GM12872 (cell line): ENCODE data around the gene SLC7A11.

Experiments
- TF ChIP-seq, protein P1 (sequence below): IDR thresholded peaks from 3 replicates; pipeline ENCODE4 v1.5.1; 2011; ENCODE audit warnings: low read depth, mild to moderate bottlenecking, low read length, moderate library complexity; ENCODE audit not compliant: insufficient read depth

The SLC7A11 gene

DNA sequence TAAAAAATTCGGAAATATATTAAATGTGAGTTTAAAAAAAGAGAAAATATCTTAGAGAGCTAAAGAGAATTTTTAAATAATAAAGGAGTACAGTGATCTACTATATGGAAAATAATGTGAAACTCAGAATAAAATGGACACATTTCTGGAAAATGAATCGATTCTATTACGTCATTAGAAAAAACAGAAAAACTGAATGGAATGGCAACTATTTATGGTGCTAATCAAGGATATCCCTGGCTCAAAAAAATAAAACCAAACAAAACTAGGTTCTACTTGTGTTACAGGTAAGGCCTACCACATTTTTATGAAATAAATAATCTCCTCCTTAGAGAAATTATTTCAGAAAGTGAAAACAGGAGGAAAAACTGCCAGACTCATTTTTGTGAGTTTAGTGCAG, 5.5 kb upstream of the SLC7A11 start:
- TF ChIP-seq, protein P1, sequence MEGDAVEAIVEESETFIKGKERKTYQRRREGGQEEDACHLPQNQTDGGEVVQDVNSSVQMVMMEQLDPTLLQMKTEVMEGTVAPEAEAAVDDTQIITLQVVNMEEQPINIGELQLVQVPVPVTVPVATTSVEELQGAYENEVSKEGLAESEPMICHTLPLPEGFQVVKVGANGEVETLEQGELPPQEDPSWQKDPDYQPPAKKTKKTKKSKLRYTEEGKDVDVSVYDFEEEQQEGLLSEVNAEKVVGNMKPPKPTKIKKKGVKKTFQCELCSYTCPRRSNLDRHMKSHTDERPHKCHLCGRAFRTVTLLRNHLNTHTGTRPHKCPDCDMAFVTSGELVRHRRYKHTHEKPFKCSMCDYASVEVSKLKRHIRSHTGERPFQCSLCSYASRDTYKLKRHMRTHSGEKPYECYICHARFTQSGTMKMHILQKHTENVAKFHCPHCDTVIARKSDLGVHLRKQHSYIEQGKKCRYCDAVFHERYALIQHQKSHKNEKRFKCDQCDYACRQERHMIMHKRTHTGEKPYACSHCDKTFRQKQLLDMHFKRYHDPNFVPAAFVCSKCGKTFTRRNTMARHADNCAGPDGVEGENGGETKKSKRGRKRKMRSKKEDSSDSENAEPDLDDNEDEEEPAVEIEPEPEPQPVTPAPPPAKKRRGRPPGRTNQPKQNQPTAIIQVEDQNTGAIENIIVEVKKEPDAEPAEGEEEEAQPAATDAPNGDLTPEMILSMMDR = no peak

DNA sequence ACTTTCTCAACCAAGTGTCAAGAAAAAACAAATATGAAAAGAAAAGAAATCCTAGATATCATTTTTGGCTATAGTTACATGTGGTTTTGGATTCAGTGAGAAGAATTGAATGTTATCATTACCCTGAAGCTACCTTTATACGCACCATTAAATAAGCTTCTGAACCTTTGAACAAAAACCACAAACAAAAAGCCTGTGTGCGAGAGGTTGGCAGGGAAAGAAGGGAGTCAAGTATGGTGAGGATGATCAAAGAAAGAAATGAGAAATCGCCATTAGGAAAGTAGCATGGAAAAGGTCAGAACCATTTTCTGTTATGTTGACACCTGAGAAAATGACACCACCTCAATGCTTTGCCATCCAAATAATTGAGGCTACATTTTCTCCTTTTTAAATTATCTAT, 1.2 kb upstream of the SLC7A11 start:
- TF ChIP-seq, protein P1 = no peak

DNA sequence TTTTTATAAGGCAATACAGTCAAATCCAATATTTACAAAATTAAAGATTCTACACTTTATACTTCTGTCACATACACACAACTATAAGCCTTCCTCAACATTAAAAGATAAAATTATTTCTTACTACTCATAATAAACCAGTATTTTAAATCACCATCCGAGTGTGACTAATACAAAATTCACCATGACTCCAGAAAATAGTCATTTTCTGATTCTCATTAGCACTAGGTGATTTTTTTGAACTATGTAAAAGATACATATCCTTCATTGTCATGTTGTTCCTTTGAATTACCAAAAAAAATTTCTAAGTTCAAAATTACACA, 646 bp upstream of the SLC7A11 start:
- TF ChIP-seq, protein P1 = no peak

DNA sequence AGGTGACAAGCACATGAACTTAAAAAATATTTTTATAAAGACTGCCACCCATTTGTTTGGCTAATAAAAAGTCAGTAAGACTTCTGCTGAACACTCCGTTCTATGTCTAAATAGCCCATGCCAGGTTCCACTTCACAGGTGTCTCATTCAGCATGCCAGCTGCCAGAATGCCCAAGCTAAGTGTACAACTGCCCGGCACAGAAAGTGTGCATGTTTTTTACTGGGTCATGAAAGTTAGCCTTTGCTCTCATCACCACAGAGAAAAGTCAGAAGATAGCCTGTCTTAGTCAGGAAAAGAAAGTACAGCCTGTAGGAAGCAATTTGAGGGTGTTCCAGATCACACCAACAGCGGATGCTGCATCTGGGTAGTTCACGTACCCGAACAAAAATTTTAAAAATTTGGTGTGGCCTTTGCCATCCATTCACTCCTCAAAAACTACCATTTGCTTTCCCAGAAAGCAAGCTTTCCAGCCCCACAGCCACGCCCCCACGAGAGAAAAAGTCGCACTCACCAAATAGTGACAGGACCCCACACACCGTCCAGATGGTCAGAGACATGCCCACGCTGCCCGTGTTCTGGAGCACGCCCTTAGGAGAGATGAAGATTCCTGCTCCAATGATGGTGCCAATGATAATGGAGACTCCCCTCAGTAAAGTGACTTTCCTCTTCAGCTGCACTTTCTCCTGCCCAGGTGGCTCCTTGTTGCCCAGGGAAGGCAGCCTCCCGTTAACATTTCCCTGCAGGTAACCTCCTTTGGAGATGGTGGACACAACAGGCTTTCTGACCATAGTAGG, 671 bp downstream of the SLC7A11 start:
- TF ChIP-seq, protein P1 = no peak

DNA sequence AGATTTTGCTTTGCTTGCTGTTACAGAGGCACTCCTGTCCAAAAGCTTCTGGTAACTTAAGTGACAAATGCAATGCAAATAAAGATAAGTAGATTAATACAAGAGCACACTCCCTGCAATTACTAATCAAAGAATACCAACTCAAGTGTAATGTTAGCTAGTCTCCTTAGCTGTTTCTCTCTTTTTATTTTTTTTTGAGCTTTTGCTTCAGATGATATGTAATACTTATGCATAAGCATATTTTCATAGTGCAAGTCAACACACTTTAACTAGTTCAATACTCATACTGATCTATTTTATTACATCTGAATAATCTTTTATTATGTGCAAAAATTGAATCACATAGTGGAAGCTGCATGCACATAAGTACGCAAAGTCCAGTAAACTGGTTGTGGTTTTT, 2.7 kb downstream of the SLC7A11 start:
- TF ChIP-seq, protein P1 = no peak

DNA sequence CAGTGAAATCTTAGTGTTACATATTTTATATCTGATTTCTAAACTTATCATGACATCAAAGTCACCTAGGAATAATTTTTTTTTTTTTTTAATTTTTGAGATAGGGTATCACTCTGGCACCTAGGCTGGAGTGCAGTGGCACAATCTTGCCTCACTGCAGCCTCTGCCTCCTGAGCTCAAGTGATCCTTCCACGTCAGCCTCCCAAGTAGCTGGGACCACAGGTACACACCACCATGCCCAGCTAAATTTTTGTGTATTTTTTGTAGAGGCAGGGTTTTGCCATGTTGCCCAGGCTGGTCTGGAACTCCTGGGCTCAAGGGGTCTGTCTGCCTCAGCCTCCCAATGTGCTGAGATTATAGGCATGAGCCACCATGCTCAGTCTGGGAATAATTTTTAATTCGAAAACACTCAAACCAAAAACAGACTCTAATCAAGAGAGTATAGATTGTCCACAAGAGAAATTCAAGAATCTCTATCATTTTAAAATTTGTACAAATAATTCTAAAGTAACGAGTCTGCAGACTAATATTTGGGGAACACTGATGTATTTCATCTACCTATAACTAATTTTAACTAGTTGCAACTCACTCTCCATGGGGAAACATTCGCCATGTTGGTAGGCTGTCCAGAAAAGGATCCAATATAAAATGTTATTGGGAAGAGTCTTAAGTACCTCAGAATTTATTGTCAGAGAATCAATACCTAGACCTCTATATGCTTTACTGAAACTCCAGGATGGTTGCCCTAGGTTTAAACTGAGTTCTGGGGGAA, 3.4 kb downstream of the SLC7A11 start:
- TF ChIP-seq, protein P1 = no peak

DNA sequence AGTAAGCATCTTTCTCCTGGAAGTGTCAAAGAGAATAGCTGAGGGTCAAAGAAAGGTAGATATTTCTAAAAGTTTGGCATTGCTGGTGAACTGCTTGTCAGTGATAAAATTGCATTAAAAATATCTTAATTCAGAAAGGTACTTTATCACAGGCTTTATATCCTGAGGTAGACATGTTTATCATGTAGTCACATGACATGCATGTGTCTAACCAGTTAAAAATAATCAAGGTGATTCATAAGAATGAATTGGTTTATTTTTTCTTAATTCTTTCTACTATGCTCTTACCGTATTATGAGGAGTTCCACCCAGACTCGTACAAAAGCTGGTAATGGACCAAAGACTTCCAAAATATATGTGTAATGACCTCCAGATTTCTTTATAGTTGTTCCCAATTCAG, 6.1 kb downstream of the SLC7A11 start:
- TF ChIP-seq, protein P1 = no peak
